Esophagus muscularis mucosa (tissue), 3 donors: ENCODE data around the gene CCDC59.

Experiments used
- CTCF ChIP-seq, 3 experiments: fragments of 200-600 bp in 2 of 3; fragments of 450-650 bp in 1 of 3; sonication (generic) in 2 of 3; IDR thresholded peaks; one replicate each; pipeline ENCODE4 v1.5.1; 2017 to 2019; ENCODE audit warnings: antibody characterized with exemption in 3 of 3, mild to moderate bottlenecking in 2 of 3, moderate library complexity in 1 of 3
- POLR2AphosphoS5 ChIP-seq, 2 donors: sonication (generic); formaldehyde crosslinking; IDR thresholded peaks; one replicate each; pipeline ENCODE4 v1.6.1; 2017; ENCODE audit warnings: antibody characterized with exemption in 2 of 2

DNA sequence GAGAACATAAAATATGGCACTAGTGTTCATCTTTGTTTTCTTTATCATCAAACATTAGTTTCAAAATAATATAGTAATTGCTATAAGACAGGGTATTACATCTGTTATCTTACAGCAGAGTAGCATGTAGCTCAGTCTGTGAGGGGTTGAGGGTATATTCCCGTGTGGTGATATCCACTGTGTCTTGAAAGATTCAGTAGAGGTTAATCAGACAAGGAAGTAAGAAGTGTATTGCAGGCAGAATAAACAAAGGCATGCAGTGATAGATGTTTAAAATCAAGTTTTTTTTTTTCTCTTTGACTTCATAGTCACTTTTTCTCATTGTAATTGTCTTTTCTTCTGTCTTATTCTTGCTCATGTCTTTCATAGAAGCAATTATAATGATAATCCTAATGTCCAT is 48.5 kb upstream of the CCDC59 start:
- no peak for TF ChIP-seq CTCF (IDR thresholded peaks at IDR 0.05)
- no peak for TF ChIP-seq POLR2AphosphoS5 (IDR thresholded peaks at IDR 0.05)
